Loucy (cell line): Measurements from ENCODE around the gene MMGT1.

ENCODE experiments used
- H2AFZ ChIP-seq: fragments of 200-600 bp; sonication (generic); 2 replicates; pipeline ENCODE4 v1.6.0; 2016; ENCODE audit warnings: antibody characterized with exemption, mild to moderate bottlenecking, low read length, moderate library complexity
- H3F3A ChIP-seq: fragments of 200-600 bp; 2 replicates; pipeline ENCODE4 v1.6.0; 2016; ENCODE audit warnings: antibody characterized with exemption, low read depth, mild to moderate bottlenecking
- H3K27me3 ChIP-seq: fragments of 200-600 bp; sonication (generic); 2 replicates; pipeline ENCODE4 v1.6.1; 2014; ENCODE audit warnings: low read length, mild to moderate bottlenecking; ENCODE audit not compliant: insufficient read depth, poor library complexity, severe bottlenecking
- H3K36me3 ChIP-seq: fragments of 200-600 bp; sonication (generic); 2 replicates; pipeline ENCODE4 v1.6.1; 2016; ENCODE audit warnings: low read length; ENCODE audit not compliant: insufficient read depth
- H3K4me1 ChIP-seq: fragments of 200-600 bp; sonication (generic); 2 replicates; pipeline ENCODE4 v1.5.1; 2014; ENCODE audit warnings: low read length, mild to moderate bottlenecking; ENCODE audit not compliant: insufficient read depth, poor library complexity, severe bottlenecking
- H3K4me2 ChIP-seq: fragments of 200-600 bp; sonication (generic); 2 replicates; pipeline ENCODE4 v1.6.0; 2014; ENCODE audit warnings: antibody characterized with exemption, low read length, low read depth, mild to moderate bottlenecking; ENCODE audit not compliant: poor library complexity, severe bottlenecking
- H3K4me3 ChIP-seq: fragments of 200-600 bp; sonication (generic); 2 replicates; pipeline ENCODE4 v1.5.1; 2014; ENCODE audit warnings: low read length, mild to moderate bottlenecking, mixed read lengths; ENCODE audit not compliant: poor library complexity, severe bottlenecking
- H3K79me2 ChIP-seq: fragments of 200-600 bp; sonication (generic); 2 replicates; pipeline ENCODE4 v1.6.1; 2014; ENCODE audit warnings: low read length; ENCODE audit not compliant: insufficient read depth
- H3K9ac ChIP-seq: fragments of 200-600 bp; sonication (generic); 2 replicates; pipeline ENCODE4 v1.6.0; 2014; ENCODE audit warnings: mild to moderate bottlenecking, low read depth, low read length, moderate library complexity; ENCODE audit not compliant: poor library complexity, severe bottlenecking
- H3K9me2 ChIP-seq: fragments of 200-600 bp; sonication (generic); replicated peaks from 2 replicates; pipeline ENCODE4 v1.6.1; 2016; ENCODE audit warnings: low read depth, low read length, mixed read lengths
- H3K9me3 ChIP-seq: fragments of 200-600 bp; sonication (generic); 2 replicates; pipeline ENCODE4 v1.6.1; 2014; ENCODE audit warnings: mild to moderate bottlenecking, antibody characterized with exemption, low read length, low read depth; ENCODE audit not compliant: insufficient read depth
- H4K20me1 ChIP-seq: fragments of 200-600 bp; sonication (generic); 2 replicates; pipeline ENCODE4 v1.6.0; 2014; ENCODE audit warnings: antibody characterized with exemption, low read length, mild to moderate bottlenecking; ENCODE audit not compliant: insufficient read depth, poor library complexity, severe bottlenecking
- EZH2phosphoT487 ChIP-seq: fragments of 200-600 bp; IDR thresholded peaks from 2 replicates; pipeline ENCODE4 v1.6.1; 2018; ENCODE audit warnings: antibody characterized with exemption, mild to moderate bottlenecking, moderate library complexity, borderline replicate concordance
- TF ChIP-seq, protein P1 (sequence below): fragments of 200-600 bp; sonication (generic); conservative IDR thresholded peaks from 2 replicates; pipeline ENCODE4 v1.5.1; 2014; ENCODE audit warnings: mild to moderate bottlenecking, antibody characterized with exemption, low read length

The MMGT1 gene

GRCh38 chrX:135981010-135981409 lies 7.2 kb upstream of the MMGT1 start:
- peaks cover 20% of the 10 kb centered on the region for H3K4me1 ChIP-seq
- no peaks in the 10 kb centered on the region for H3K9me3 ChIP-seq
- H3K4me3 ChIP-seq, result no peak overlapping the region
- H3K4me2 ChIP-seq, result no peak overlapping the region
- TF ChIP-seq, protein P1, sequence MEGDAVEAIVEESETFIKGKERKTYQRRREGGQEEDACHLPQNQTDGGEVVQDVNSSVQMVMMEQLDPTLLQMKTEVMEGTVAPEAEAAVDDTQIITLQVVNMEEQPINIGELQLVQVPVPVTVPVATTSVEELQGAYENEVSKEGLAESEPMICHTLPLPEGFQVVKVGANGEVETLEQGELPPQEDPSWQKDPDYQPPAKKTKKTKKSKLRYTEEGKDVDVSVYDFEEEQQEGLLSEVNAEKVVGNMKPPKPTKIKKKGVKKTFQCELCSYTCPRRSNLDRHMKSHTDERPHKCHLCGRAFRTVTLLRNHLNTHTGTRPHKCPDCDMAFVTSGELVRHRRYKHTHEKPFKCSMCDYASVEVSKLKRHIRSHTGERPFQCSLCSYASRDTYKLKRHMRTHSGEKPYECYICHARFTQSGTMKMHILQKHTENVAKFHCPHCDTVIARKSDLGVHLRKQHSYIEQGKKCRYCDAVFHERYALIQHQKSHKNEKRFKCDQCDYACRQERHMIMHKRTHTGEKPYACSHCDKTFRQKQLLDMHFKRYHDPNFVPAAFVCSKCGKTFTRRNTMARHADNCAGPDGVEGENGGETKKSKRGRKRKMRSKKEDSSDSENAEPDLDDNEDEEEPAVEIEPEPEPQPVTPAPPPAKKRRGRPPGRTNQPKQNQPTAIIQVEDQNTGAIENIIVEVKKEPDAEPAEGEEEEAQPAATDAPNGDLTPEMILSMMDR, result no peak
- no peak for TF ChIP-seq EZH2phosphoT487
- H3K9ac ChIP-seq, result no peak overlapping the region
- H3F3A ChIP-seq, result no peaks in the 10 kb centered on the region
- H4K20me1 ChIP-seq, result no peaks in the 10 kb centered on the region
- H3K36me3 ChIP-seq, result no peaks in the 10 kb centered on the region
- H3K27me3 ChIP-seq, result no peaks in the 10 kb centered on the region
- no peak overlapping the region for H2AFZ ChIP-seq
- peaks cover 5% of the 10 kb centered on the region; the same call in 1 of the 2 replicates for H3K79me2 ChIP-seq
- H3K9me2 ChIP-seq, result no peaks in the 10 kb centered on the region

DNA sequence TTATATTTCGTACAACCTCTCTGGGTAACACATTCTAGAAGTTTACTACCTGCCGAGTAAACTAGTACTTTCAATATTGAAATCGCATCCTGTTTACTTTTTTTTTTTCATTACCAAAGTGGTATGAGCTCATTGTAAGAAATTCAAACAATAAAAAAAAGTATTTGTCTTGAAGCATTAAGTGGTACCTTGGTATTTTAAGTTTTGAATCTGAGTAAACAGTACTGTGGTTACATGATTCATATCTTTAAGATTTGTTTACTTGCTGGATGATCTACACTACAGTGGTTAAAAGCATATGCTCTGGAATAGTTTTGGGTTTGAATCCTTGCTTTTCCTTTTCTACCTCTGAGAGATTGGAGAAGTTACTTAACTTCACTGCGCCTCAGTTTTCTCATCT lies 3.8 kb upstream of the MMGT1 start:
- Histone ChIP-seq H3K4me3 (no peak overlapping the region), H2AFZ (no peak overlapping the region), H3F3A (no peaks in the 10 kb centered on the region), H3K9ac (no peak overlapping the region), H4K20me1 (peaks cover 4% of the 10 kb centered on the region), H3K4me1 (peaks cover 7% of the 10 kb centered on the region), H3K4me2 (no peak overlapping the region), H3K9me2 (no peaks in the 10 kb centered on the region), H3K27me3 (no peaks in the 10 kb centered on the region), H3K36me3 (no peaks in the 10 kb centered on the region), H3K79me2 (peaks cover 9% of the 10 kb centered on the region), H3K9me3 (no peaks in the 10 kb centered on the region)
- TF ChIP-seq EZH2phosphoT487, result no peak
- TF ChIP-seq, protein P1, result no peak

DNA sequence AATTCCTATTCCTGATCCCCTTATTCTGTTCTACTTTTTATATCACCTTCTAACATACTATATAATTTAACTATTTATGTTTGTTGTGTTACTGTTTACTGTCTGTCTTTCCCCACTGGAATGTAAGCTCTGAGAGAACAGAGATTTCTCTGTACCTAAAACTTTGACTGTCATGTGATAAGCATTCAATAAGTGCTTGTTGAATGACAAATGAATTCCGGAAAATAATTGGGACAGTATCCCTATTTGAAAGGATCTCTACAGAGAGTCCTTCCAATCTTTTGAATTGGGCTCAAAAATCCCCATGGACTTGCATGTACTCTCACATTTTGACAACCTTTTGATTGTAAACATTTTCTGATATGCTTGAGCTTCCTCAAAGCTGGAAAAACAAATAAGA lies 1.6 kb upstream of the MMGT1 start:
- Histone ChIP-seq H3K9me2 (no peaks in the 10 kb centered on the region), H4K20me1 (peaks cover 10% of the 10 kb centered on the region), H3K4me1 (peaks cover 10% of the 10 kb centered on the region), H2AFZ (no peak overlapping the region), H3K79me2 (peaks cover 26% of the 10 kb centered on the region), H3K9ac (no peak overlapping the region), H3K27me3 (no peaks in the 10 kb centered on the region), H3K36me3 (no peaks in the 10 kb centered on the region), H3K9me3 (no peaks in the 10 kb centered on the region), H3K4me3 (no peak overlapping the region), H3F3A (no peaks in the 10 kb centered on the region), H3K4me2 (no peak overlapping the region)
- no peak for TF ChIP-seq EZH2phosphoT487
- TF ChIP-seq, protein P1, result no peak
